ENCODE results near the gene MMP21. TPM values are rescaled to one million over a fixed set of nuclear protein-coding genes. Genes with fewer than 3 reads are reported as not detected.

MMP21 gene
- polyA plus RNA-seq, 2 of the 4 experiments (the other 2 are of a cell fraction): 0.04 TPM; not detected in 1

GRCh38 chr10:125770844-125771243, 4.8 kb downstream of the MMP21 start:
- Histone ChIP-seq H3K9me3 (no peaks in the 10 kb centered on the region), H3K4me2 (no peak overlapping the region), H3K27ac (no peak overlapping the region), H3K4me1 (no peaks in the 10 kb centered on the region), H3K4me3 (no peak overlapping the region)
- no peak for FAIRE-seq
- CTCF ChIA-PET: interaction anchor here (1.3 kb wide), 1 partner anchor 9 kb away, joined by 3 read pairs; no protein-coding TSS in a partner anchor
- 82% methylated on average over 5 of the region's 5 CpGs for WGBS (ENCODE audit: missing lambda C conversion rate)
- POLR2A ChIA-PET: no interaction called here
- TF ChIP-seq CTCF (IDR thresholded peaks at IDR 0.05) (no peak), GATA3 (IDR thresholded peaks at IDR 0.05; ENCODE audit: borderline replicate concordance) (no peak), BHLHE40 (IDR thresholded peaks at IDR 0.05; ENCODE audit: low read depth, low read length) (no peak), TFCP2L1 (CRISPR knock-in tag; IDR thresholded peaks at IDR 0.05) (no peak), HDAC2 (IDR thresholded peaks at IDR 0.05) (no peak)
- TF ChIP-seq, protein P1, sequence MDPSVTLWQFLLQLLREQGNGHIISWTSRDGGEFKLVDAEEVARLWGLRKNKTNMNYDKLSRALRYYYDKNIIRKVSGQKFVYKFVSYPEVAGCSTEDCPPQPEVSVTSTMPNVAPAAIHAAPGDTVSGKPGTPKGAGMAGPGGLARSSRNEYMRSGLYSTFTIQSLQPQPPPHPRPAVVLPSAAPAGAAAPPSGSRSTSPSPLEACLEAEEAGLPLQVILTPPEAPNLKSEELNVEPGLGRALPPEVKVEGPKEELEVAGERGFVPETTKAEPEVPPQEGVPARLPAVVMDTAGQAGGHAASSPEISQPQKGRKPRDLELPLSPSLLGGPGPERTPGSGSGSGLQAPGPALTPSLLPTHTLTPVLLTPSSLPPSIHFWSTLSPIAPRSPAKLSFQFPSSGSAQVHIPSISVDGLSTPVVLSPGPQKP (IDR thresholded peaks at IDR 0.05; ENCODE audit: low read depth, low read length): no peak
- TF ChIP-seq, protein P2, sequence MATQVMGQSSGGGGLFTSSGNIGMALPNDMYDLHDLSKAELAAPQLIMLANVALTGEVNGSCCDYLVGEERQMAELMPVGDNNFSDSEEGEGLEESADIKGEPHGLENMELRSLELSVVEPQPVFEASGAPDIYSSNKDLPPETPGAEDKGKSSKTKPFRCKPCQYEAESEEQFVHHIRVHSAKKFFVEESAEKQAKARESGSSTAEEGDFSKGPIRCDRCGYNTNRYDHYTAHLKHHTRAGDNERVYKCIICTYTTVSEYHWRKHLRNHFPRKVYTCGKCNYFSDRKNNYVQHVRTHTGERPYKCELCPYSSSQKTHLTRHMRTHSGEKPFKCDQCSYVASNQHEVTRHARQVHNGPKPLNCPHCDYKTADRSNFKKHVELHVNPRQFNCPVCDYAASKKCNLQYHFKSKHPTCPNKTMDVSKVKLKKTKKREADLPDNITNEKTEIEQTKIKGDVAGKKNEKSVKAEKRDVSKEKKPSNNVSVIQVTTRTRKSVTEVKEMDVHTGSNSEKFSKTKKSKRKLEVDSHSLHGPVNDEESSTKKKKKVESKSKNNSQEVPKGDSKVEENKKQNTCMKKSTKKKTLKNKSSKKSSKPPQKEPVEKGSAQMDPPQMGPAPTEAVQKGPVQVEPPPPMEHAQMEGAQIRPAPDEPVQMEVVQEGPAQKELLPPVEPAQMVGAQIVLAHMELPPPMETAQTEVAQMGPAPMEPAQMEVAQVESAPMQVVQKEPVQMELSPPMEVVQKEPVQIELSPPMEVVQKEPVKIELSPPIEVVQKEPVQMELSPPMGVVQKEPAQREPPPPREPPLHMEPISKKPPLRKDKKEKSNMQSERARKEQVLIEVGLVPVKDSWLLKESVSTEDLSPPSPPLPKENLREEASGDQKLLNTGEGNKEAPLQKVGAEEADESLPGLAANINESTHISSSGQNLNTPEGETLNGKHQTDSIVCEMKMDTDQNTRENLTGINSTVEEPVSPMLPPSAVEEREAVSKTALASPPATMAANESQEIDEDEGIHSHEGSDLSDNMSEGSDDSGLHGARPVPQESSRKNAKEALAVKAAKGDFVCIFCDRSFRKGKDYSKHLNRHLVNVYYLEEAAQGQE (IDR thresholded peaks at IDR 0.05): no peak
- TF ChIP-seq, protein P3, sequence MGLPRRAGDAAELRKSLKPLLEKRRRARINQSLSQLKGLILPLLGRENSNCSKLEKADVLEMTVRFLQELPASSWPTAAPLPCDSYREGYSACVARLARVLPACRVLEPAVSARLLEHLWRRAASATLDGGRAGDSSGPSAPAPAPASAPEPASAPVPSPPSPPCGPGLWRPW (IDR thresholded peaks at IDR 0.05): no peak
- TF ChIP-seq, protein P4, sequence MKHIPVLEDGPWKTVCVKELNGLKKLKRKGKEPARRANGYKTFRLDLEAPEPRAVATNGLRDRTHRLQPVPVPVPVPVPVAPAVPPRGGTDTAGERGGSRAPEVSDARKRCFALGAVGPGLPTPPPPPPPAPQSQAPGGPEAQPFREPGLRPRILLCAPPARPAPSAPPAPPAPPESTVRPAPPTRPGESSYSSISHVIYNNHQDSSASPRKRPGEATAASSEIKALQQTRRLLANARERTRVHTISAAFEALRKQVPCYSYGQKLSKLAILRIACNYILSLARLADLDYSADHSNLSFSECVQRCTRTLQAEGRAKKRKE (CRISPR knock-in tag; IDR thresholded peaks at IDR 0.05; ENCODE audit: low read depth): no peak
- DNase-seq (ENCODE audit: low read depth in 1 of 2, low spot score in 1 of 2): no peak
- ATAC-seq: no peak

- no peak for TF ChIP-seq CBX2 (IDR thresholded peaks at IDR 0.05; ENCODE audit: borderline replicate concordance, low read depth)
- TF ChIP-seq MYC (IDR thresholded peaks at IDR 0.05; ENCODE audit: borderline replicate concordance, low read length): no peak
- no peak for TF ChIP-seq MAFK (IDR thresholded peaks at IDR 0.05; ENCODE audit: partially characterized antibody)
- no peak for TF ChIP-seq TFCP2L1 (CRISPR knock-in tag; IDR thresholded peaks at IDR 0.05)
- TF ChIP-seq POLR2A (IDR thresholded peaks at IDR 0.05; ENCODE audit: low read length): no peak
- no peak for TF ChIP-seq JUNB (IDR thresholded peaks at IDR 0.05)
- no peak for TF ChIP-seq KDM1A (IDR thresholded peaks at IDR 0.05; ENCODE audit: low read depth)
- no peaks in the 10 kb centered on the region for H3K9me3 ChIP-seq
- no peak overlapping the region for H3K4me2 ChIP-seq
- H3K4me1 ChIP-seq: no peaks in the 10 kb centered on the region
- H3K27ac ChIP-seq: no peak overlapping the region
- 94% methylated on average over 12 of the region's 12 CpGs for WGBS (ENCODE audit: missing lambda C conversion rate)
- CTCF ChIA-PET: no interaction called here
- POLR2A ChIA-PET: no interaction called here
- FAIRE-seq: no peak
- H3K4me3 ChIP-seq: no peak overlapping the region
- no peak for ATAC-seq
- DNase-seq (ENCODE audit: low read depth in 1 of 2, low spot score in 1 of 2): no peak
These were observed 6.4 kb downstream of the MMP21 start for GRCh38 chr10:125769175-125769574.

- FAIRE-seq (no peak), DNase-seq (ENCODE audit: low read depth in 1 of 2, low spot score in 1 of 2) (peak in 1 of 2 experiments; percentile 20), ATAC-seq (peak in 1 of 2 experiments; percentile 19; a peak in 1 of 6 replicates)
- H3K4me3 ChIP-seq: no peak overlapping the region
- H3K9me3 ChIP-seq: no peaks in the 10 kb centered on the region
- H3K27ac ChIP-seq: no peak overlapping the region
- ChIA-PET CTCF (no interaction called here), POLR2A (no interaction called here)
- WGBS (ENCODE audit: missing lambda C conversion rate): 83% methylated on average over 4 of the region's 4 CpGs
- H3K4me2 ChIP-seq: no peak overlapping the region
- TF ChIP-seq FOSB (CRISPR knock-in tag; IDR thresholded peaks at IDR 0.05): no peak
- no peak for TF ChIP-seq MAZ (IDR thresholded peaks at IDR 0.05; ENCODE audit: borderline replicate concordance, low read depth, low read length)
- no peak for TF ChIP-seq HEYL (CRISPR knock-in tag; IDR thresholded peaks at IDR 0.05)
- TF ChIP-seq CTCF (IDR thresholded peaks at IDR 0.05): no peak
- no peak for TF ChIP-seq TFCP2L1 (CRISPR knock-in tag; IDR thresholded peaks at IDR 0.05)
- no peak for TF ChIP-seq MYC (IDR thresholded peaks at IDR 0.05; ENCODE audit: borderline replicate concordance, low read length)
- no peak for TF ChIP-seq KDM1A (IDR thresholded peaks at IDR 0.05; ENCODE audit: low read depth)
- TF ChIP-seq NFE2L2 (conservative IDR thresholded peaks at IDR 0.05; ENCODE audit: low read length): no peak
- TF ChIP-seq BHLHE40 (IDR thresholded peaks at IDR 0.05; ENCODE audit: low read depth, low read length): no peak
- TF ChIP-seq CHD4 (IDR thresholded peaks at IDR 0.05; ENCODE audit: borderline replicate concordance): no peak
- no peak for TF ChIP-seq NR3C1 (IDR thresholded peaks at IDR 0.05)
- no peaks in the 10 kb centered on the region for H3K4me1 ChIP-seq
These were observed 7.3 kb downstream of the MMP21 start for GRCh38 chr10:125768219-125768855.
